ENCODE measurements around the gene AKIRIN2.
"Not testable (repeated sequence)": the region's sequence is repeated elsewhere in the genome, so short reads cannot be mapped to it uniquely, and the experiment has no call there.

Gene AKIRIN2

DNA sequence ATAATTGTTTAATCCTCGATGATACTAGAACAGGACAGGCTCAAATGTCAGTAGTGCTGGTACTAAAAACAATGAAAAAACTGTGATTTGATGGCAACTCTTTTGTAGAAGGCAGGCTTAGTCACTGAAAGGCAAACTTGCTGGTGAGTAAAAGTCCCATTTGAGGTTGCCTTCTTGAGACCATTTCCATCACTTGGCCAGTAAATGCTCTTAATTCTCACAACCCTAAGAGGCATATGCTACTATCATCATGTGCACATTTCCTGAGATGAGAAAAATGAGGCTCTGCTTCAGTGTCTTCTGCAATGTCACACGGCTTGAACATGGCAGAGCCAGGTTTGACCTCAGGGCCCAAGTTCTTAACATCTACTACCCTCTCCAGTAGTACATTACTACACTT, 9.9 kb downstream of the AKIRIN2 start:
- Mint-ChIP-seq H3K27me3 (ENCODE audit: low read depth, poor library complexity) (peaks cover 3% of the 10 kb centered on the region), H3K4me1 (peaks cover 58% of the 10 kb centered on the region), H3K9me3 (no peaks in the 10 kb centered on the region), H3K4me3 (no peak overlapping the region), H3K36me3 (ENCODE audit: low read depth) (peaks cover 46% of the 10 kb centered on the region), H3K27ac (no peak overlapping the region)
- DNase-seq: no peak
- TF ChIP-seq, protein P1, sequence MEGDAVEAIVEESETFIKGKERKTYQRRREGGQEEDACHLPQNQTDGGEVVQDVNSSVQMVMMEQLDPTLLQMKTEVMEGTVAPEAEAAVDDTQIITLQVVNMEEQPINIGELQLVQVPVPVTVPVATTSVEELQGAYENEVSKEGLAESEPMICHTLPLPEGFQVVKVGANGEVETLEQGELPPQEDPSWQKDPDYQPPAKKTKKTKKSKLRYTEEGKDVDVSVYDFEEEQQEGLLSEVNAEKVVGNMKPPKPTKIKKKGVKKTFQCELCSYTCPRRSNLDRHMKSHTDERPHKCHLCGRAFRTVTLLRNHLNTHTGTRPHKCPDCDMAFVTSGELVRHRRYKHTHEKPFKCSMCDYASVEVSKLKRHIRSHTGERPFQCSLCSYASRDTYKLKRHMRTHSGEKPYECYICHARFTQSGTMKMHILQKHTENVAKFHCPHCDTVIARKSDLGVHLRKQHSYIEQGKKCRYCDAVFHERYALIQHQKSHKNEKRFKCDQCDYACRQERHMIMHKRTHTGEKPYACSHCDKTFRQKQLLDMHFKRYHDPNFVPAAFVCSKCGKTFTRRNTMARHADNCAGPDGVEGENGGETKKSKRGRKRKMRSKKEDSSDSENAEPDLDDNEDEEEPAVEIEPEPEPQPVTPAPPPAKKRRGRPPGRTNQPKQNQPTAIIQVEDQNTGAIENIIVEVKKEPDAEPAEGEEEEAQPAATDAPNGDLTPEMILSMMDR (IDR thresholded peaks at IDR 0.05): no peak

DNA sequence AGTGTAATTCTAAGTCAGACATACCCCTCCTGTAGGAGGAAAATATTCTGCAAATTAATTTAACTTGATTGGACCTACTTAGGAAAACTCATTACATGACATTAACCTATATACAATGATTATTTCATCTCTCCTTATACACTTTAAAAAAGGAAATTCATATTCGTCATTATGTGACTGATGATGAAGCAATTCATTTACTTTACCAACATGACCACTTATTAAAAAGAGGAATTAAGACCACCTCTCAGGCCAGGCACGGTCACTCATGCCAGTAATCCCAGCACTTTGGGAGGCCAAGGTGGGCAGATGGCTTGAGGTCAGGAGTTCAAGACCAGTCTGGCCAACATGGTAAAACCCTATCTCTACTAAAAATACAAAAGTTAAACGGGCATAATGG, 11.6 kb downstream of the AKIRIN2 start:
- peak overlapping the region; percentile 83 for H3K27ac Mint-ChIP-seq
- H3K4me1 Mint-ChIP-seq: peaks cover 46% of the 10 kb centered on the region
- H3K36me3 Mint-ChIP-seq (ENCODE audit: low read depth): peaks cover 63% of the 10 kb centered on the region
- H3K27me3 Mint-ChIP-seq (ENCODE audit: low read depth, poor library complexity): no peaks in the 10 kb centered on the region
- TF ChIP-seq, protein P1 (IDR thresholded peaks at IDR 0.05): no peak
- H3K9me3 Mint-ChIP-seq: peaks cover 8% of the 10 kb centered on the region
- DNase-seq: no peak
- H3K4me3 Mint-ChIP-seq: no peak overlapping the region

DNA sequence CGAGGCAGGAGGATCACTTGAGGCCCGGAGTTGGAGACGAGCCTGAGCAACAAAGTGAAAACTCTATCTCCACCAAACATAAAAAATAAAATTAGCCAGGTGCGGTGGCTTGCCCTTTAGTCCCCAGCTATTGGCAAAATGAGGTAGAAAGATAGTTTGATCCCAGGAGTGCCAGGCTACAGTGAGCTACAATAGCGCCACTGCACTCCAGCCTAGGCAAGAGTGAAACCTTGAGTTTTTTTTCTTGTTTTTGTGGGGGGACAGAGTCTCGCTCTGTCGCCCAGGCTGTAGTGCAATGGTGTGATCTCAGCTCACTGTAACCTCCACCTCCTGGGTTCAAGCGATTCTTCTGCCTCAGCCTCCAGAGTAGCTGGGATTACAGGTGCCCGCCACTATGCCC, 14.1 kb downstream of the AKIRIN2 start:
- peaks cover 70% of the 10 kb centered on the region for H3K36me3 Mint-ChIP-seq (ENCODE audit: low read depth)
- H3K27ac Mint-ChIP-seq; H3K27me3 Mint-ChIP-seq (ENCODE audit: low read depth, poor library complexity); H3K4me3 Mint-ChIP-seq; H3K9me3 Mint-ChIP-seq; DNase-seq: not testable (repeated sequence)
- H3K4me1 Mint-ChIP-seq: peaks cover 32% of the 10 kb centered on the region

DNA sequence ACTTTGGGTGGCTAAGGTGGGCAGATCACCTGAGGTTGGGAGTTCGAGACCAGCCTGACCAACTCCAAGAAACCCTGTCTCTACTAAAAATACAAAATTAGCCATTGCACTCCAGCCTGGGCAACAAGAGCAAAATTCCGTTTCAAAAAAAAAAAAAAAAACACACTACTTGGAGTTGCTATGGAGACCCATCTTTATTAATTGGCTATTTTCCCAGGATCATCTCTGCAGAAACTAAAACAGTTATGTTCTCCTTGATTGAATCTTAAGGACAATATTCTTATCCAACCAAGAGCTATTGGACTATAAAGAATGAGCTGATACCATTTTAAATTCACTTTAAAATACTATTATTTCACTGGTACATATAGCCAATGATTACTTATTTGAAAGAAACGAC, 14.7 kb downstream of the AKIRIN2 start:
- Mint-ChIP-seq H3K36me3 (ENCODE audit: low read depth) (peaks cover 74% of the 10 kb centered on the region), H3K27ac (no peak overlapping the region), H3K9me3 (peaks cover 8% of the 10 kb centered on the region), H3K4me3 (no peak overlapping the region), H3K27me3 (ENCODE audit: low read depth, poor library complexity) (no peaks in the 10 kb centered on the region), H3K4me1 (peaks cover 26% of the 10 kb centered on the region)
- TF ChIP-seq, protein P1 (IDR thresholded peaks at IDR 0.05): no peak
- no peak for DNase-seq

DNA sequence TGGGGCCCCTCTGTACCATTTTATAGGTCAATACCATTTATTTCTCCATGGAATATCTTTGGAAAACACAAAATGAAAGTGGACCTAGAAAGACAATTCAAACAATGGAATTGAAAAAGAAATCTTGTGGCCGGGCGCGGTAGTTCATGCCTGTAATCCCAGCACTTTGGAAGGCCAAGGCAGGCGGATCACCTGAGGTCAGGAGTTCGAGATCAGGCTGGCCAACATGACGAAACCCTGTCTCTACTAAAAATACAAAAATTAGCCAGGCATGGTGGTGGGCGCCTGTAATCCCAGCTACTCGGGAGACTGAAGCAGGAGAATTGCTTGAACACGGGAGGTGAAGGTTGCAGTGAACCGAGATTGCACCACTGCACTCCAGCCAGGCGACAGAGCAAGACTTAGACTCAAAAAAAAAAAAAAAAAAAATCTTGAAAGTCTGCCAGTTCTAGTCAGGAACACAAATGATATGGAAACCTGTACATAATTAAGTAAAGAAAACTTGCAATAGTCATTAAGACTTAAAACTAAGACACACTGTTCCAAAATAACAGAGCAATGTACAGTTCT, 15.3 kb downstream of the AKIRIN2 start:
- H3K4me3 Mint-ChIP-seq; DNase-seq; H3K27ac Mint-ChIP-seq; H3K9me3 Mint-ChIP-seq; H3K27me3 Mint-ChIP-seq (ENCODE audit: low read depth, poor library complexity): not testable (repeated sequence)
- peaks cover 20% of the 10 kb centered on the region for H3K4me1 Mint-ChIP-seq
- H3K36me3 Mint-ChIP-seq (ENCODE audit: low read depth): peaks cover 77% of the 10 kb centered on the region

DNA sequence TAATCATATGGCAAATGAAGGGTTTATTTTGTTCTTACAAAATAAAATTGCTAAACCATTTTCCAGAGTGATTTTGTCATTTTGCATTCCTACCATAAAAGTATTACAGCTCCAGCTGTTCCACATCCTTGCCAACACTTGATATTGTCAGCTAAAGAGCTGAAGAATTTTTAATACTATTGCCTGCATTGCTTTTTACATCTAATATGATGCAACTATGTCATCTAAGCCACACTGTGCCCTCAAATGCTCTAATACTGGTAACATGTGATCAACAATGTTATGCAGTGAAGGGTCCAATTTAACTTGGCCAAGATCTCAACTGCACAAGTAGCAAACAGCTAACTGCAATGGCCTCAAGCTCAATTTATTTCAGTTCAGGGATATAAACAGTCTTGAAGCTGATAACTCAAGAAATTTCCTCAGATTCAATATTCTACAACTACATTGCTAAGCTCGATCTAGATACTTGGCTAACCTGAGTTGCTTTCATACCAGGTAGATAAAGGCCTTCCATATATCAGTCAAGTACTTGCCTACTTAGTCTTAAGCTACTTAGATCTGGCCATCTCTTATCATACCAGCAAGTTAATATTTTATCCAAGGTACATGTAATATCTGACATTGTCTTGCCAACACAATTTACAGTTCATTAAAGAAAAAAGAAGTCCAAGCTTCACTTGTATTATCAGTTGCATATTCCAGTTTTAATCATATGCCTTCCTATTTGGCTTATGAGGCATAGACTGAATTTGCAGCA, 17.0 kb downstream of the AKIRIN2 start:
- H3K27ac Mint-ChIP-seq: no peak overlapping the region
- H3K27me3 Mint-ChIP-seq (ENCODE audit: low read depth, poor library complexity): no peaks in the 10 kb centered on the region
- DNase-seq: no peak
- TF ChIP-seq, protein P1 (IDR thresholded peaks at IDR 0.05): no peak
- peaks cover 77% of the 10 kb centered on the region for H3K36me3 Mint-ChIP-seq (ENCODE audit: low read depth)
- peaks cover 7% of the 10 kb centered on the region for H3K4me1 Mint-ChIP-seq
- H3K4me3 Mint-ChIP-seq: no peak overlapping the region
- peaks cover 8% of the 10 kb centered on the region for H3K9me3 Mint-ChIP-seq

DNA sequence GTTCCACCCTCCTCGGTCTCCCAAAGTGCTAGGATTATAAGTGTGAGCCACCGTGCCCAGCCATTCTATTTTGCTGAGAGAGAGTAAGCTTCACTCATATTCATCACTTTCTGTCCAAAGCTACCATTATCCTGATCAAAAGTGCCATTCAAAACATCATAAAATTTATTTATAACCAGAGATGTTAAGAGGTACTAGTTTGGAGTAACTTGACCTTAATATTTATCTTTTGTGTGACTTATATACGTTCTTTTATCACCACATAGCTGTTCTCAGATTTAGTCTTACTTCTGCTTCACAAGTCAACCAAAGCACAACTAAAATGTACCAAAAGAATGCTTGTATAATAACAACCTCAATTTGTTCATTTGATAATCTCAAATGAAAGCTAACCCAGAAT, 18.1 kb downstream of the AKIRIN2 start:
- Mint-ChIP-seq H3K9me3 (peaks cover 8% of the 10 kb centered on the region), H3K4me3 (no peak overlapping the region), H3K27ac (no peak overlapping the region), H3K36me3 (ENCODE audit: low read depth) (peaks cover 74% of the 10 kb centered on the region), H3K27me3 (ENCODE audit: low read depth, poor library complexity) (no peaks in the 10 kb centered on the region), H3K4me1 (peaks cover 7% of the 10 kb centered on the region)
- no peak for DNase-seq
- TF ChIP-seq, protein P1 (IDR thresholded peaks at IDR 0.05): no peak
